Caco-2 (cell line): ENCODE results near the gene WDR31. TPM values are rescaled to one million over a fixed set of nuclear protein-coding genes. Genes with fewer than 3 reads are reported as not detected.

Experiments used
- BruUV-seq: library from RNA; stranded (reverse); fragments of 400-500 nt; replicated peaks from 2 replicates; lab custom pipeline; 2021; lab: Mats Ljungman, UMichigan
- CTCF ChIA-PET: fragments of 300-600 bp; sonication (Branson Sonifier 250); formaldehyde crosslinking; loops from one replicate; lab custom pipeline; 2022; ENCODE audit warnings: antibody characterized with exemption; lab: Charles Lee
- POLR2A ChIA-PET: fragments of 300-600 bp; sonication (Branson Sonifier 250); formaldehyde crosslinking; loops from one replicate; lab custom pipeline; 2022; ENCODE audit warnings: antibody characterized with exemption; lab: Charles Lee
- DNase-seq, 2 experiments: peaks; one replicate each; pipeline versions ENCODE4 v3.0.0 to v3.0.0-alpha.2; 2020 to 2022
- H3K27me3 ChIP-seq: replicated peaks from 2 replicates; pipeline ENCODE4 v1.6.0; 2011; ENCODE audit warnings: low read length; ENCODE audit not compliant: control insufficient read depth, insufficient read depth
- H3K36me3 ChIP-seq: 2 replicates; pipeline ENCODE4 v1.5.1; 2011; ENCODE audit warnings: low read length; ENCODE audit not compliant: control insufficient read depth, insufficient read depth
- H3K4me1 ChIP-seq: fragments of 250-450 bp; sonication (Bioruptor Pico); 2 replicates; pipeline ENCODE4 v1.5.1; 2020; ENCODE audit warnings: mild to moderate bottlenecking
- H3K4me3 ChIP-seq: 2 replicates; pipeline ENCODE4 v1.5.1; 2011; ENCODE audit warnings: low read depth, mild to moderate bottlenecking, control low read depth, low read length
- H3K9me3 ChIP-seq: fragments of 250-450 bp; sonication (Bioruptor Pico); 2 replicates; pipeline ENCODE4 v1.5.1; 2020; ENCODE audit warnings: mild to moderate bottlenecking, moderate library complexity
- H3K27ac Mint-ChIP-seq: one replicate; pipeline ENCODE4 v1.8.0; 2022; ENCODE audit warnings: mixed read lengths; ENCODE audit not compliant: unreplicated experiment
- H3K27me3 Mint-ChIP-seq: one replicate; pipeline ENCODE4 v1.8.0; 2022; ENCODE audit warnings: mixed read lengths; ENCODE audit not compliant: insufficient read depth, unreplicated experiment
- H3K36me3 Mint-ChIP-seq: one replicate; pipeline ENCODE4 v1.8.0; 2022; ENCODE audit warnings: mild to moderate bottlenecking, mixed read lengths; ENCODE audit not compliant: insufficient read depth, unreplicated experiment
- H3K4me1 Mint-ChIP-seq: one replicate; pipeline ENCODE4 v1.8.0; 2022; ENCODE audit warnings: low read depth, mixed read lengths; ENCODE audit not compliant: unreplicated experiment
- H3K4me3 Mint-ChIP-seq: one replicate; pipeline ENCODE4 v1.8.0; 2022; ENCODE audit warnings: mild to moderate bottlenecking, moderate library complexity, mixed read lengths; ENCODE audit not compliant: unreplicated experiment
- H3K9me3 Mint-ChIP-seq: one replicate; pipeline ENCODE4 v1.8.0; 2022; ENCODE audit warnings: mixed read lengths; ENCODE audit not compliant: unreplicated experiment
- CTCF ChIP-seq, 2 experiments: fragments of 200-600 bp in 1 of 2; IDR thresholded peaks; 1 replicate in 1 of 2; 2 replicates in 1 of 2; pipeline versions ENCODE4 v1.5.1 to v1.8.0; 2011 to 2022; ENCODE audit warnings: antibody characterized with exemption in 1 of 2, control low read depth in 1 of 2, inconsistent platforms in 1 of 2, low read depth in 1 of 2, low read length in 1 of 2, mild to moderate bottlenecking in 1 of 2, moderate library complexity in 1 of 2; ENCODE audit not compliant: insufficient read depth in 1 of 2, severe bottlenecking in 1 of 2, unreplicated experiment in 1 of 2
- intact Hi-C: fragments of 100-400 bp; cut with micrococcal nuclease; formaldehyde crosslinking; loops from one replicate; pipeline ENCODE4 v1.10.0; 2022; ENCODE audit not compliant: unreplicated experiment
- total RNA-seq: library from RNA; stranded (reverse); gene quantifications from 2 replicates; pipeline ENCODE4 v1.2.3, GENCODE V29; 2022

The WDR31 gene
- total RNA-seq, 1 experiment from 2014 or later: 1.9 TPM

- BruUV-seq: no TSS peak
- no peak overlapping the region for H3K27ac Mint-ChIP-seq
- Histone ChIP-seq H3K36me3 (no peaks in the 10 kb centered on the region; the same call in 1 of the 2 replicates), H3K4me1 (no peaks in the 10 kb centered on the region), H3K9me3 (no peaks in the 10 kb centered on the region), H3K27me3 (no peaks in the 10 kb centered on the region), H3K4me3 (no peak overlapping the region)
- no peaks in the 10 kb centered on the region for H3K9me3 Mint-ChIP-seq
- no peak overlapping the region for H3K4me3 Mint-ChIP-seq
- ChIA-PET POLR2A (no interaction called here), CTCF (no interaction called here)
- H3K36me3 Mint-ChIP-seq: peaks cover 31% of the 10 kb centered on the region
- intact Hi-C loops: no loop called here
- no peaks in the 10 kb centered on the region for H3K27me3 Mint-ChIP-seq
- no peak for TF ChIP-seq CTCF (IDR thresholded peaks at IDR 0.05; ENCODE audit: insufficient read depth in 1 of 2, low read depth in 1 of 2, low read length in 1 of 2, severe bottlenecking in 1 of 2, unreplicated experiment in 1 of 2)
- no peak for DNase-seq
- H3K4me1 Mint-ChIP-seq: no peaks in the 10 kb centered on the region
These were observed 72.0 kb downstream of the WDR31 start for GRCh38 chr9:113267911-113268566.

- intact Hi-C loops: no loop called here
- TF ChIP-seq CTCF (IDR thresholded peaks at IDR 0.05; ENCODE audit: insufficient read depth in 1 of 2, low read depth in 1 of 2, low read length in 1 of 2, severe bottlenecking in 1 of 2, unreplicated experiment in 1 of 2): no peak
- H3K36me3 ChIP-seq: no peaks in the 10 kb centered on the region; the same call in 1 of the 2 replicates
- no peak overlapping the region for H3K4me3 Mint-ChIP-seq
- H3K9me3 Mint-ChIP-seq: no peaks in the 10 kb centered on the region
- no TSS peak for BruUV-seq
- DNase-seq: no peak
- H3K9me3 ChIP-seq: no peaks in the 10 kb centered on the region
- H3K27me3 Mint-ChIP-seq: no peaks in the 10 kb centered on the region
- H3K4me3 ChIP-seq: no peak overlapping the region
- ChIA-PET CTCF (no interaction called here), POLR2A (no interaction called here)
- no peaks in the 10 kb centered on the region for H3K4me1 ChIP-seq
- peaks cover 23% of the 10 kb centered on the region for H3K36me3 Mint-ChIP-seq
- H3K4me1 Mint-ChIP-seq: no peaks in the 10 kb centered on the region
- no peaks in the 10 kb centered on the region for H3K27me3 ChIP-seq
- H3K27ac Mint-ChIP-seq: no peak overlapping the region
These were observed 73.9 kb downstream of the WDR31 start for GRCh38 chr9:113266174-113266573.

Other genes starting within 250 kb of the WDR31 start
- 4.7 and 5.1 TPM in 2 replicates for gene SLC31A2, start 189.3 kb downstream of the WDR31 start, total RNA-seq
- gene FKBP15, start 119.0 kb downstream of the WDR31 start, total RNA-seq: 20.1 TPM in 2 replicates
- gene SLC31A1, start 118.7 kb downstream of the WDR31 start, total RNA-seq: 57.8 and 64.9 TPM in 2 replicates
- gene CDC26, start 64.7 kb downstream of the WDR31 start, total RNA-seq: 27.3 and 29.3 TPM in 2 replicates
- 37.5 and 38.6 TPM in 2 replicates for gene PRPF4, start 64.6 kb downstream of the WDR31 start, total RNA-seq
- 1.5 and 3.3 TPM in 2 replicates for gene RNF183, start 36.9 kb downstream of the WDR31 start, total RNA-seq
- 14.5 and 14.7 TPM in 2 replicates for gene BSPRY, start 9.3 kb upstream of the WDR31 start, total RNA-seq
- gene HDHD3, start 36.7 kb upstream of the WDR31 start, total RNA-seq: 60.9 and 64.9 TPM in 2 replicates
- 43.6 and 48.8 TPM in 2 replicates for gene ALAD, start 61.0 kb upstream of the WDR31 start, total RNA-seq
- 48.8 and 57.2 TPM in 2 replicates for gene POLE3, start 70.4 kb upstream of the WDR31 start, total RNA-seq
- 1.1 and 1.9 TPM in 2 replicates for gene C9orf43, start 70.5 kb upstream of the WDR31 start, total RNA-seq
- gene RGS3, start 123.5 kb upstream of the WDR31 start, total RNA-seq: 70.8 and 71.1 TPM in 2 replicates